Measurements from ENCODE around the gene CUL7. TPM values are rescaled to one million over a fixed set of nuclear protein-coding genes. Genes with fewer than 3 reads are reported as not detected.

CUL7 gene
- total and polyA plus RNA-seq, 2 of the 8 experiments (the other 6 are each of a cell fraction or from before 2014, with no cell fraction given): 10.8 to 15.0 TPM

DNA sequence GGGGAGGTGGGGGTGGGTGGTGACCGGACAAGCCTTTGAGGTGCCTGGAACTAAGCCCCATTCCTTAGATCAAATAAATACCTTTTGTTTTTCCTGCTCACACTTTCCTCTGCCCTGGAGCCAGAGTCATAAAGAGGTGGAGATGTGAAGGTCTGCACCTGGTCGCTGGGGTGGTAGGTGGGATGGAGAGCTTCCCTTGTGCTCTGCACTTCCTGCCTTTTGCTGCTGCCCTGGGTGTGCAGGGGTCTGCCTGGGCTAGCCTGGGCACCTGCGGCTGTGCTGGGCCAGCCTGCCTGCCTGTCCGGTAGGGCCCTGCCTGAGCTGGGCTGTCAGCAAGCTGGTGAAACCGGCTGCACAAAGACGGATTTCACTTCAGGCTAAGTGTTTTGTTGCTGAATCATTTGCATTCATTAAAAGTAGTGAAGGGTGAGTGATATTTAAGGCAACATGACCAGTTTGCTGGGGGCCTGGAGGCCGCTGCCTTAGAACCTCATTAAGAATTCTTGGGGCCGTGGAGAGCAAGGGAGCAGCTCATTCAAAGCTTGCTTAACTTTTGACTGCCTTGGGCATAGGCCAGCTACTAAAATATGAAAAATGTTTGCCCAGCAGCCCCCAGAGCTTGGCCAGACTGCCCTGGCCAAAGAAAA lies 42.9 kb upstream of the CUL7 start:
- peaks cover 7 to 83% of the 10 kb centered on the region in 2 experiments for H3K79me2 ChIP-seq (ENCODE audit: control insufficient read depth in 1 of 2, insufficient read depth in 2 of 2, low read length in 2 of 2)
- H3K23ac ChIP-seq (ENCODE audit: insufficient read length): no peak overlapping the region
- H4K20me1 ChIP-seq (replicated peaks in 1 of 2; ENCODE audit: control insufficient read depth in 1 of 2, insufficient read depth in 2 of 2, low read length in 2 of 2): peaks cover 0 to 2% of the 10 kb centered on the region in 2 experiments
- H3K79me1 ChIP-seq (ENCODE audit: low read depth, low read length): peaks cover 15% of the 10 kb centered on the region
- H3K56ac ChIP-seq (replicated peaks; ENCODE audit: insufficient read length, low read depth, low read length): no peak overlapping the region
- DNase-seq (ENCODE audit: low read depth in 1 of 2, low spot score in 2 of 2): no peak
- no peak overlapping the region for H2AFZ ChIP-seq (ENCODE audit: low read length)
- H3K23me2 ChIP-seq (ENCODE audit: low read depth, low read length): no peaks in the 10 kb centered on the region
- ChIA-PET POLR2A (ENCODE audit: partially characterized antibody) (interaction anchor here (0.5 to 3.2 kb wide), 10 partner anchors 8 to 74 kb away, joined by 3 to 13 read pairs (median 4); partner anchors contain the start of gene PTK7), CTCF (ENCODE audit: partially characterized antibody) (interaction anchor here (0.7 to 2.4 kb wide), 9 partner anchors 10 to 206 kb away, joined by 3 to 11 read pairs (median 5); partner anchors contain the start of gene PTK7)
- peaks cover 10 to 23% (median 14%) of the 10 kb centered on the region in 4 experiments; a peak in 6 of 7 replicates for H3K4me1 ChIP-seq (replicated peaks in 1 of 4; ENCODE audit: control insufficient read depth in 3 of 4, insufficient read depth in 4 of 4, low read length in 3 of 4)
- no peak overlapping the region; a peak in 2 of 7 replicates for H3K9ac ChIP-seq (replicated peaks in 1 of 4; ENCODE audit: extremely low read depth in 1 of 4, low read depth in 3 of 4, low read length in 3 of 4)
- H4K8ac ChIP-seq (ENCODE audit: extremely low read depth, insufficient read depth, low read length): peak overlapping the region; percentile 37; the same call in 1 of the 2 replicates
- peak overlapping the region; percentile 62 for H4K5ac ChIP-seq (ENCODE audit: insufficient read length, low read depth, low read length)
- peak overlapping the region; percentile 40; the same call in 1 of the 2 replicates for H3K27ac ChIP-seq (ENCODE audit: low read depth, low read length)
- no peak overlapping the region for H2BK120ac ChIP-seq (replicated peaks; ENCODE audit: low read depth, low read length)
- H3K27me3 ChIP-seq (replicated peaks in 1 of 4; ENCODE audit: control insufficient read depth in 3 of 4, extremely low read depth in 1 of 4, insufficient read depth in 3 of 4, low read length in 3 of 4): no peaks in the 10 kb centered on the region
- H3K4me3 ChIP-seq (ENCODE audit: extremely low read depth in 1 of 4, insufficient read depth in 2 of 4, low read depth in 3 of 4, low read length in 4 of 4): no peak overlapping the region
- no peak overlapping the region for H3K14ac ChIP-seq (ENCODE audit: insufficient read length)
- WGBS, 2 experiments (ENCODE audit: extremely low coverage in 1 of 2, insufficient coverage in 1 of 2, insufficient read length in 1 of 2, insufficient replicate concordance in 2 of 2, low coverage in 1 of 2, low lambda C conversion rate in 2 of 2, missing lambda C conversion rate in 1 of 2): 48% methylated on average over 8 of the region's 8 CpGs; no CpG with 5 or more reads in 1 of the 2 experiments
- peak overlapping the region; percentile 36 for H3K4ac ChIP-seq (replicated peaks; ENCODE audit: insufficient read length, low read depth, low read length)
- H3K18ac ChIP-seq (ENCODE audit: extremely low read depth, low read length): peak overlapping the region; percentile 51
- FAIRE-seq: no peak
- peak overlapping the region; percentile 68; the same call in 1 of the 2 replicates for H2BK12ac ChIP-seq (ENCODE audit: low read depth, low read length)
- peak overlapping the region; percentile 85 for H4K91ac ChIP-seq (replicated peaks; ENCODE audit: insufficient read length, low read length)
- H2BK5ac ChIP-seq (ENCODE audit: low read depth, low read length): peak overlapping the region; percentile 82
- H2BK20ac ChIP-seq (ENCODE audit: low read length): no peak overlapping the region
- no peaks in the 10 kb centered on the region for H3K9me3 ChIP-seq (ENCODE audit: insufficient read depth in 2 of 2, low read depth in 1 of 2, low read length in 1 of 2)
- 0 out of 2 replicates have a peak overlapping the region, but pooled peaks have one; percentile 29 for H2BK15ac ChIP-seq (ENCODE audit: low read length)
- H2AK5ac ChIP-seq (ENCODE audit: low read depth, low read length): peak overlapping the region; percentile 59; the same call in 1 of the 2 replicates
- H3K36me3 ChIP-seq (ENCODE audit: control insufficient read depth in 2 of 4, insufficient read depth in 4 of 4, low read length in 3 of 4): no peaks in the 10 kb centered on the region
- H3K4me2 ChIP-seq (ENCODE audit: insufficient read depth in 1 of 2, low read depth in 2 of 2, low read length in 2 of 2): peak overlapping the region; percentile 13 to 28; a peak in 1 of 4 replicates
- no peak for TF ChIP-seq EGR1 (IDR thresholded peaks at IDR 0.05; ENCODE audit: borderline replicate concordance, low read depth, low read length)
- no peak for TF ChIP-seq SIRT6 (IDR thresholded peaks at IDR 0.05; ENCODE audit: low read length)
- TF ChIP-seq FOSL1 (IDR thresholded peaks at IDR 0.05; ENCODE audit: insufficient read depth, low read depth, low read length): no peak
